HL-60/S4 treated with retinoic acid at 250 ng/mL for 4 days and 3 days (cell line): Measurements from ENCODE around the gene OPCML.

Source experiments
- in situ Hi-C: fragments of 300-500 bp; cut with MboI; formaldehyde crosslinking; loops from 2 replicates; pipeline ENCODE4 v1.7.0; 2022; ENCODE audit warnings: low sequenced_read_pairs

Gene OPCML

GRCh38 chr11:132911186-132911585 lies 621.1 kb downstream of the OPCML start:
- in situ Hi-C loops = no loop called here

- in situ Hi-C loops = no loop called here
These were observed 622.1 kb downstream of the OPCML start for GRCh38 chr11:132910011-132910760.

- in situ Hi-C loops = no loop called here
These were observed 623.2 kb downstream of the OPCML start for GRCh38 chr11:132909021-132909606.

- in situ Hi-C loops = no loop called here
These were observed 623.9 kb downstream of the OPCML start for GRCh38 chr11:132908414-132908810.

GRCh38 chr11:132907651-132908413 lies 624.5 kb downstream of the OPCML start:
- in situ Hi-C loops = no loop called here

GRCh38 chr11:132904607-132905006 lies 627.7 kb downstream of the OPCML start:
- in situ Hi-C loops = no loop called here

GRCh38 chr11:132904091-132904490 lies 628.2 kb downstream of the OPCML start:
- in situ Hi-C loops = no loop called here

GRCh38 chr11:132901638-132902471 lies 630.4 kb downstream of the OPCML start:
- in situ Hi-C loops = no loop called here

- in situ Hi-C loops = no loop called here
These were observed 633.6 kb downstream of the OPCML start for GRCh38 chr11:132898676-132899075.

GRCh38 chr11:132898021-132898420 lies 634.3 kb downstream of the OPCML start:
- in situ Hi-C loops = no loop called here

GRCh38 chr11:132895340-132895739 lies 637.0 kb downstream of the OPCML start:
- in situ Hi-C loops = no loop called here

GRCh38 chr11:132894606-132895005 lies 637.7 kb downstream of the OPCML start:
- in situ Hi-C loops = no loop called here

- in situ Hi-C loops = no loop called here
These were observed 639.4 kb downstream of the OPCML start for GRCh38 chr11:132892876-132893275.

- in situ Hi-C loops = no loop called here
These were observed 644.1 kb downstream of the OPCML start for GRCh38 chr11:132888226-132888625.

- in situ Hi-C loops = no loop called here
These were observed 646.0 kb downstream of the OPCML start for GRCh38 chr11:132886335-132886734.

- in situ Hi-C loops = no loop called here
These were observed 649.1 kb downstream of the OPCML start for GRCh38 chr11:132883241-132883640.

- in situ Hi-C loops = no loop called here
These were observed 650.7 kb downstream of the OPCML start for GRCh38 chr11:132881622-132882021.

- in situ Hi-C loops = no loop called here
These were observed 654.2 kb downstream of the OPCML start for GRCh38 chr11:132878111-132878510.

- in situ Hi-C loops = no loop called here
These were observed 655.6 kb downstream of the OPCML start for GRCh38 chr11:132876705-132877104.

GRCh38 chr11:132876239-132876638 lies 656.1 kb downstream of the OPCML start:
- in situ Hi-C loops = no loop called here

- in situ Hi-C loops = no loop called here
These were observed 657.7 kb downstream of the OPCML start for GRCh38 chr11:132874638-132875037.
